ENCODE results near the gene RGS18. TPM values are rescaled to one million over a fixed set of nuclear protein-coding genes. Genes with fewer than 3 reads are reported as not detected.

The RGS18 gene
- total and polyA plus RNA-seq, 2 of the 4 experiments (the other 2 are of a cell fraction): 0.09 to 0.18 TPM

- Histone ChIP-seq H4K5ac (ENCODE audit: low read depth, low read length) (no peak overlapping the region), H3K56ac (ENCODE audit: extremely low read depth, insufficient read depth, low read length) (no peak overlapping the region), H2BK120ac (ENCODE audit: low read depth, low read length) (no peak overlapping the region), H3K4ac (ENCODE audit: low read depth, low read length) (no peak overlapping the region), H2AK5ac (ENCODE audit: low read depth, low read length) (no peak overlapping the region), H3K27ac (ENCODE audit: insufficient read depth, low read length) (no peak overlapping the region), H3K9me1 (ENCODE audit: insufficient read depth, low read length) (no peaks in the 10 kb centered on the region), H4K20me1 (ENCODE audit: insufficient read depth, low read length) (no peaks in the 10 kb centered on the region), H4K8ac (ENCODE audit: low read depth in 2 of 2, low read length in 2 of 2) (no peak overlapping the region), H2BK20ac (ENCODE audit: low read depth, low read length) (no peak overlapping the region), H3K23ac (ENCODE audit: low read depth, low read length) (no peak overlapping the region), H3K4me1 (ENCODE audit: control insufficient read depth, insufficient read depth, low read length) (peaks cover 2% of the 10 kb centered on the region; the same call in 1 of the 2 replicates), H3K79me1 (ENCODE audit: low read depth in 1 of 2, low read length in 2 of 2) (no peaks in the 10 kb centered on the region), H3K9me3 (ENCODE audit: control insufficient read depth, insufficient read depth, low read length) (0 out of 2 replicates have a peak, but pooled peaks cover 3% of the 10 kb centered on the region), H3K4me2 (ENCODE audit: low read depth, low read length) (no peak overlapping the region), H4K91ac (ENCODE audit: insufficient read depth, low read depth, low read length) (no peak overlapping the region), H2BK15ac (ENCODE audit: low read depth, low read length) (no peak overlapping the region), H2AK9ac (replicated peaks; ENCODE audit: low read depth, low read length, poor library complexity) (no peak overlapping the region), H3K14ac (replicated peaks; ENCODE audit: low read depth, low read length) (no peak overlapping the region), H3K27me3 (ENCODE audit: control insufficient read depth, insufficient read depth, low read length) (no peaks in the 10 kb centered on the region), H2AFZ (replicated peaks; ENCODE audit: low read length, poor library complexity) (no peak overlapping the region), H3K4me3 (ENCODE audit: insufficient read depth, low read depth, low read length) (no peak overlapping the region), H3K36me3 (ENCODE audit: control insufficient read depth, insufficient read depth, low read length) (no peaks in the 10 kb centered on the region), H2BK5ac (ENCODE audit: low read depth, low read length, poor library complexity, severe bottlenecking) (no peak overlapping the region), H3K18ac (ENCODE audit: low read depth, low read length) (no peak overlapping the region), H3K9ac (ENCODE audit: low read depth, low read length) (no peak overlapping the region)
- no peak for ATAC-seq (ENCODE audit: low read depth)
- no TSS peak for BruUV-seq (replicated peaks)
- intact Hi-C loops (cut with micrococcal nuclease) (no loop called here), dilution Hi-C loops (cut with HindIII; ENCODE audit: low sequenced_read_pairs, unreplicated experiment) (no loop called here), in situ Hi-C loops (cut with MboI; ENCODE audit: low sequenced_read_pairs) (no loop called here)
- TF ChIP-seq MXI1 (IDR thresholded peaks at IDR 0.05; ENCODE audit: borderline replicate concordance, low read depth, low read length) (no peak), CTCF (conservative IDR thresholded peaks at IDR 0.05; ENCODE audit: low read depth, low read length) (no peak), MAZ (IDR thresholded peaks at IDR 0.05; ENCODE audit: borderline replicate concordance, low read depth, low read length) (no peak), CHD1 (IDR thresholded peaks at IDR 0.05; ENCODE audit: low read depth, low read length) (no peak), SMC3 (IDR thresholded peaks at IDR 0.05; ENCODE audit: low read depth, low read length) (no peak), NFE2L2 (IDR thresholded peaks at IDR 0.05; ENCODE audit: low read depth, low read length) (no peak), RCOR1 (IDR thresholded peaks at IDR 0.05; ENCODE audit: insufficient replicate concordance, low read length) (no peak), RAD21 (IDR thresholded peaks at IDR 0.05; ENCODE audit: low read length) (no peak), MAFK (IDR thresholded peaks at IDR 0.05; ENCODE audit: low read depth, low read length) (no peak)
- POLR2A ChIA-PET (ENCODE audit: unreplicated experiment): no interaction called here
- CTCF ChIA-PET: no interaction called here
- no peak for DNase-seq
Observed at GRCh38 chr1:192122668-192123067, 35.6 kb upstream of the RGS18 start.

Data from IMR-90 (cell line).